Kidney (tissue), 14 donors: Measurements from ENCODE around the gene FXYD3. TPM values are rescaled to one million over a fixed set of nuclear protein-coding genes. Genes with fewer than 3 reads are reported as not detected.

Source experiments
- DNase-seq, 5 donors: peaks; one replicate each; pipeline ENCODE4 v3.0.0-alpha.2; 2013 to 2020
- FAIRE-seq: peaks from 2 replicates; lab custom pipeline; 2012; peaks lifted over from hg19 to GRCh38; lab: Jason Lieb, UNC
- H3K27ac ChIP-seq, 2 donors: one replicate each; pipeline ENCODE4 v1.7.0; 2013; ENCODE audit warnings: low read depth in 2 of 2, low read length in 2 of 2, inconsistent platforms in 1 of 2
- H3K27me3 ChIP-seq: one replicate; pipeline ENCODE4 v1.7.1; 2013; ENCODE audit warnings: low read length, inconsistent platforms; ENCODE audit not compliant: control insufficient read depth, insufficient read depth
- H3K36me3 ChIP-seq, 3 donors: one replicate each; pipeline versions ENCODE4 v1.7.0 to v1.7.1; 2013; ENCODE audit warnings: low read length in 3 of 3, control low read depth in 1 of 3, inconsistent platforms in 1 of 3; ENCODE audit not compliant: insufficient read depth in 3 of 3, control insufficient read depth in 2 of 3
- H3K4me1 ChIP-seq, 3 donors: one replicate each; pipeline versions ENCODE4 v1.7.0 to v1.7.1; 2013; ENCODE audit warnings: low read length in 3 of 3, inconsistent platforms in 1 of 3, low read depth in 1 of 3; ENCODE audit not compliant: control insufficient read depth in 2 of 3, insufficient read depth in 2 of 3
- H3K4me3 ChIP-seq, 3 donors: one replicate each; pipeline versions ENCODE4 v1.7.0 to v1.8.1; 2013; ENCODE audit warnings: low read length in 3 of 3, control low read depth in 1 of 3, inconsistent platforms in 1 of 3
- H3K9ac ChIP-seq, 3 donors: one replicate each; pipeline versions ENCODE4 v1.7.0 to v1.7.1; 2013; ENCODE audit warnings: low read length in 3 of 3, control low read depth in 1 of 3, inconsistent platforms in 1 of 3
- H3K9me3 ChIP-seq, 3 donors: one replicate each; pipeline versions ENCODE4 v1.7.0 to v1.7.1; 2013; ENCODE audit warnings: low read length in 3 of 3, control low read depth in 1 of 3, inconsistent platforms in 1 of 3; ENCODE audit not compliant: control insufficient read depth in 2 of 3, insufficient read depth in 1 of 3
- CTCF ChIP-seq: IDR thresholded peaks from 3 replicates; pipeline ENCODE4 v1.5.1; 2012; ENCODE audit warnings: mild to moderate bottlenecking, moderate library complexity, borderline replicate concordance; ENCODE audit not compliant: insufficient read depth; ENCODE audit errors: extremely low read depth
- intact Hi-C: fragments of 100-400 bp; cut with DNase I; formaldehyde crosslinking; loops from one replicate; pipeline ENCODE4 v1.11.1; 2022
- polyA plus RNA-seq: library from polyadenylated mRNA; stranded (reverse); fragments of 350-450 nt; fragmentation: Illumina TruSeq; extraction: RNeasy Lipid Tissue Mini Kit (QIAGEN cat#74804); gene quantifications from one replicate; pipeline ENCODE4 v1.2.3, GENCODE V29; 2014; ENCODE audit warnings: low read depth, low replicate concordance; ENCODE audit not compliant: insufficient read depth
- total RNA-seq: library from RNA; stranded (reverse); fragmentation: NEBNext Ultra II Directional; extraction: Animal tissue kit (Norgen Biotek cat#: 25700); gene quantifications from one replicate; pipeline ENCODE4 v1.2.1, GENCODE V29; 2021
- donor health status: control.
- donor health status: control.
- donor health status: control.
- donor health status: control.
- donor health status: control.
- donor health status: DM: yes; HTN: yes; CAD: no.
- donor health status: Normal renal cell carcinoma (clear cell type).

Gene FXYD3
- total and polyA plus RNA-seq, 2 donors from 2014 or later: 26.4 to 33.7 TPM

DNA sequence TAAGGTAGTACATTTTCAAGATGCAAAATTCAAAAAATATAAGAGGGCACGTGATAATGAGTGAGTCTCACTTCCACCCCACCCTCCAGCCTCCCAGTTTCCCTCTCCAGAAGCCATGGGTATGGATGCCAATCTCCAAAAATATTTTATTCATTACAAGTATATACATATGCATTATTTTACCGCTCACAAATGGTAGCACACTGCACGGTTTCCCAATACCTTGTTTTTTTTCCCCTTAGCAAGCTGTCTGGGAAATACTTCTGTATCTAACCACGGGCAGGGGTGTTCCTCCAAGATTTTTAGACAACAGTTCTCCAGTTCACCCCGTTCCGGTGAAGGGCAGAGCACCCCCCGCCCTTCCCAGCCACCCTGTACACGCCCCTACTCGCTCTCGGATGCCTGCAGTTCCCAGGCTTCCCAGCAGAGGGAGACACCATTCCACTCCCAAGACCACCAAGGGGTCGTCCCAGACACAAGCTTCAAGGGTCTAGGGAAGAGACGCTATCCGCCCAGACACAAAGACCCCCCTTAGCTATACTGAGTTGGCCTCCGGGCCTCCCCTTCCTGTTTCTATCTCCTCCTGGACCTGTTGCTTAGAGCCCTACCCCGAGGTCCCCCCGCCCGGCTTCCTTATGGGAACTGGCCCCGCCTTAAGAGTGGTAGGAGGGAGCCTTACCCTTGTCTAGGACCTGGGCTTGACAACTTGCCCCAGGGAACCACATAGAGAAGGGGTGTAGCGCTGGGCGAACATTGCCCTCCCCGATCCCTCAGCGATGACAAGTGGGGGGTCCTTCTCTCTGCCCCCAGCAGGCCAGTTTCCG, 1.1 kb upstream of the FXYD3 start:
- Histone ChIP-seq H3K9ac (peak overlapping the region in 1 of 3 donors; percentile 16), H3K27ac (no peak overlapping the region), H3K36me3 (no peaks in the 10 kb centered on the region), H3K4me1 (peaks cover 0 to 4% (median 3%) of the 10 kb centered on the region in 3 donors), H3K4me3 (peak overlapping the region in 2 of 3 donors; percentile 34 to 46), H3K27me3 (no peaks in the 10 kb centered on the region), H3K9me3 (no peaks in the 10 kb centered on the region)
- TF ChIP-seq CTCF: peak; percentile 84
- FAIRE-seq: no peak
- intact Hi-C loops: no loop called here
- DNase-seq: peak in 4 of 5 donors; percentile 87 to 91 (median 89)

GRCh38 chr19:35116072-35116801, 614 bp downstream of the FXYD3 start:
- no peak overlapping the region for H3K9ac ChIP-seq
- H3K9me3 ChIP-seq: no peaks in the 10 kb centered on the region
- H3K27me3 ChIP-seq: no peaks in the 10 kb centered on the region
- H3K4me1 ChIP-seq: peaks cover 0 to 4% (median 3%) of the 10 kb centered on the region in 3 donors
- intact Hi-C loops: no loop called here
- FAIRE-seq (no peak), DNase-seq (no peak)
- H3K27ac ChIP-seq: no peak overlapping the region
- no peak for TF ChIP-seq CTCF
- peak overlapping the region in 1 of 3 donors; percentile 23 for H3K4me3 ChIP-seq
- no peaks in the 10 kb centered on the region for H3K36me3 ChIP-seq

GRCh38 chr19:35117116-35117515, 1.5 kb downstream of the FXYD3 start:
- no peak overlapping the region for H3K27ac ChIP-seq
- intact Hi-C loops: no loop called here
- peaks cover 0 to 4% (median 3%) of the 10 kb centered on the region in 3 donors for H3K4me1 ChIP-seq
- H3K9me3 ChIP-seq: no peaks in the 10 kb centered on the region
- DNase-seq (no peak), FAIRE-seq (no peak)
- no peaks in the 10 kb centered on the region for H3K36me3 ChIP-seq
- no peaks in the 10 kb centered on the region for H3K27me3 ChIP-seq
- no peak overlapping the region for H3K4me3 ChIP-seq
- no peak for TF ChIP-seq CTCF
- no peak overlapping the region for H3K9ac ChIP-seq
